Stimulated activated naive B cell treated with anti-CD40 and anti-IgM and Interleukin-4, amounts not matched to agents 10 μg/mL and 1 μg/mL and 100 μg/mL, for 72 hours (primary cell): ENCODE measurements around the gene MUCL3.
"Not testable (repeated sequence)": the region's sequence is repeated elsewhere in the genome, so short reads cannot be mapped to it uniquely, and the experiment has no call there.

ENCODE experiments used
- ATAC-seq, 2 donors: fragments of 150-1000 bp; cut with Tn5 transposase; replicated peaks; 2 replicates each; pipeline ENCODE4 v1.10.0; 2021; ENCODE audit warnings: moderate library complexity in 1 of 2
- DNase-seq: peaks from one replicate; pipeline ENCODE4 v3.0.0; 2021
- H3K27ac Mint-ChIP-seq: one replicate; pipeline ENCODE4 v1.8.0; 2022; ENCODE audit warnings: mild to moderate bottlenecking, mixed read lengths
- H3K27me3 Mint-ChIP-seq, 2 donors: one replicate each; pipeline ENCODE4 v1.8.0; 2022; ENCODE audit warnings: mixed read lengths in 2 of 2
- H3K36me3 Mint-ChIP-seq, 2 donors: one replicate each; pipeline ENCODE4 v1.8.0; 2022; ENCODE audit warnings: mixed read lengths in 2 of 2, mild to moderate bottlenecking in 1 of 2
- H3K4me1 Mint-ChIP-seq, 2 donors: one replicate each; pipeline ENCODE4 v1.8.0; 2022; ENCODE audit warnings: mixed read lengths in 2 of 2, mild to moderate bottlenecking in 1 of 2
- H3K4me3 Mint-ChIP-seq, 2 donors: one replicate each; pipeline ENCODE4 v1.8.0; 2022; ENCODE audit warnings: mild to moderate bottlenecking in 2 of 2, mixed read lengths in 2 of 2, moderate library complexity in 1 of 2
- H3K9me3 Mint-ChIP-seq, 2 donors: one replicate each; pipeline ENCODE4 v1.8.0; 2022; ENCODE audit warnings: mixed read lengths in 2 of 2, mild to moderate bottlenecking in 1 of 2

MUCL3 gene

GRCh38 chr6:30902709-30903108, 38.1 kb upstream of the MUCL3 start:
- ATAC-seq = peak; percentile 31 to 46
- no peak for DNase-seq
- Mint-ChIP-seq H3K9me3 (no peaks in the 10 kb centered on the region), H3K27ac (peak overlapping the region; percentile 2), H3K27me3 (no peaks in the 10 kb centered on the region), H3K4me1 (peaks cover 11 to 15% of the 10 kb centered on the region in 2 donors), H3K4me3 (peak overlapping the region; percentile 1 to 11), H3K36me3 (peaks cover 13 to 18% of the 10 kb centered on the region in 2 donors)

GRCh38 chr6:30903236-30903635, 37.5 kb upstream of the MUCL3 start:
- Mint-ChIP-seq H3K9me3 (no peaks in the 10 kb centered on the region), H3K4me1 (peaks cover 13 to 19% of the 10 kb centered on the region in 2 donors), H3K27ac (peak overlapping the region; percentile 2), H3K27me3 (no peaks in the 10 kb centered on the region), H3K4me3 (no peak overlapping the region), H3K36me3 (peaks cover 13 to 15% of the 10 kb centered on the region in 2 donors)
- ATAC-seq (peak; percentile 31 to 37), DNase-seq (no peak)

DNA sequence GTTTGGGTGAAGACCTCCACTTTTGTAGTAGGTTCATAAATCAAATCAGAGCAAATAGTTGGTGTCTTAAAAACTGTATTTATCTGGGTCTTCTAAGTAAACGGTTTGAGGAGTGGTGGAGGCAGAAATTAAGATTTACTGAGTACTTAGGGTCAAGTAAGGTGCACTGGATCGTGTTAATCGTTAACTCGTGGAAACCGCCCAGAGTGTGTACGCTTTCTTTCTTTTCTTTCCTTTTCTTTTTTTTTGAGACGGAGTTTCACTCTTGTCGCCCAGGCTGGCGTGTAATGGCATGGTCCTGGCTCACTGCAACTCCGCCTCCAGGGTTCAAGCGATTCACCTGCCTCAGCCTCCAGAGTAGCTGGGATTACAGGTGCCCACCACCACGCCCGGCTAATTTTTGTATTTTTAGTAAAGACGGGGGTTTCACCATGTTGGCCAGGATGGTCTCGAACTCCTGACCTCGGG, 33.4 kb upstream of the MUCL3 start:
- peaks cover 18 to 19% of the 10 kb centered on the region in 2 donors for H3K36me3 Mint-ChIP-seq
- ATAC-seq, DNase-seq, H3K27me3 Mint-ChIP-seq, H3K9me3 Mint-ChIP-seq: not testable (repeated sequence)
- peaks cover 22 to 37% of the 10 kb centered on the region in 2 donors for H3K4me1 Mint-ChIP-seq
- peak overlapping the region; percentile 88 for H3K27ac Mint-ChIP-seq
- H3K4me3 Mint-ChIP-seq = peak overlapping the region; percentile 85 to 90

DNA sequence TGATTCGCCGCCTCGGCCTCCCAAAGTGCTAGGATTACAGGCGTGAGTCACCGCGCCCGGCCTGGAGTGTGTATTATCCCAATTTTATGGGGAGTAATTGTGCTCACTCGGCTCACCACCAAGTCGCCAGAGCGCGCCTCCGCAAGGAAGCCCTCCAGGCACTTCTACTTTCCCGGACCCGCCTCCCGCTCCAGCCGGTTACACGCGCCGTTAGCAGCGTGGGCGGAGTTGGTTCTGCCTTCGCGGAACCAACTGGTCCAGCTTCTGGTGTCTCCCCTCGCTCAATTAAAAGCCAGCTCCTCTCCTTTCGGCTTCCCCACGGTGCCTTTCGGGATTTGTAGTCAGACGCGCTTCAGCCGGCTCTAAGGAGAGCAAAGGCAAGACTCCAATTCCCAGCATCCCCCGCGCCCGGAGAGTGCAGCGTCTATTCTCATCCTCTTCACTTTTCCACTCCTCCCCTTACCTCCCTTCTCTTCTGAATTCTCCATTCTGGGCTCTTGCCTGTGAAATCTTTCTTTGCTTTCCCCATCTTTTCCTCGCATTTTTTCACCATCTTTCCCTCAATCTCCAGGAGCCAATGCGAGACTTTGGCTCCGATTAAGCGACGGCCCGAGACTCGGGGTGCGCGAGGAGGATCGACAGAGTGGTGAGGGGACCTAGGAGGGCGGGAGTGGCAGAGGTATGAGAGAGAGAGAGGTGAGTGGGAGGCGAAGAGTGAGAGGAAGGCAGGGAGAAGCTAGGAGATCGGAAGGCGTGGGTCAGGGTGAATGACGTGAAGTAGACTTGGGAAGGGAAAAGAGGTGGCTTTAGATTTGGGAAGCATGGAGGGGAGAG, 32.8 kb upstream of the MUCL3 start, which contains the start of gene GTF2H4:
Gene GTF2H4, plus strand, starts transcription at position 450 of the 834 bp plus-strand sequence.
- peaks cover 17 to 35% of the 10 kb centered on the region in 2 donors for H3K4me1 Mint-ChIP-seq
- ATAC-seq (peak; percentile 98 to 99), DNase-seq (peak; percentile 94)
- no peaks in the 10 kb centered on the region for H3K9me3 Mint-ChIP-seq
- peaks cover 20 to 22% of the 10 kb centered on the region in 2 donors for H3K36me3 Mint-ChIP-seq
- H3K27ac Mint-ChIP-seq = peak within 1 kb of the TSS; percentile 88
- H3K27me3 Mint-ChIP-seq = no peaks in the 10 kb centered on the region
- peak within 1 kb of the TSS; percentile 85 to 90 for H3K4me3 Mint-ChIP-seq

GRCh38 chr6:30908700-30909099, 32.1 kb upstream of the MUCL3 start:
- no peak for DNase-seq
- H3K27me3 Mint-ChIP-seq = no peaks in the 10 kb centered on the region
- H3K36me3 Mint-ChIP-seq = peaks cover 24 to 27% of the 10 kb centered on the region in 2 donors
- H3K4me1 Mint-ChIP-seq = peaks cover 21 to 40% of the 10 kb centered on the region in 2 donors
- peak overlapping the region; percentile 88 for H3K27ac Mint-ChIP-seq
- peak overlapping the region; percentile 85 to 90 for H3K4me3 Mint-ChIP-seq
- no peaks in the 10 kb centered on the region for H3K9me3 Mint-ChIP-seq
- no peak for ATAC-seq

GRCh38 chr6:30910473-30910872, 30.3 kb upstream of the MUCL3 start:
- H3K27me3 Mint-ChIP-seq, H3K9me3 Mint-ChIP-seq, H3K27ac Mint-ChIP-seq, H3K4me3 Mint-ChIP-seq, DNase-seq, ATAC-seq: not testable (repeated sequence)
- peaks cover 24 to 27% of the 10 kb centered on the region in 2 donors for H3K36me3 Mint-ChIP-seq
- H3K4me1 Mint-ChIP-seq = peaks cover 32 to 56% of the 10 kb centered on the region in 2 donors

- no peak for DNase-seq
- H3K4me1 Mint-ChIP-seq = peaks cover 39 to 80% of the 10 kb centered on the region in 2 donors
- H3K27ac Mint-ChIP-seq = peak overlapping the region; percentile 49
- no peaks in the 10 kb centered on the region for H3K9me3 Mint-ChIP-seq
- H3K36me3 Mint-ChIP-seq = peaks cover 44 to 49% of the 10 kb centered on the region in 2 donors
- H3K27me3 Mint-ChIP-seq = no peaks in the 10 kb centered on the region
- peak overlapping the region; percentile 90 to 98 for H3K4me3 Mint-ChIP-seq
- no peak for ATAC-seq
Observed at GRCh38 chr6:30912746-30913520, 27.8 kb upstream of the MUCL3 start.

GRCh38 chr6:30913721-30914075, 27.1 kb upstream of the MUCL3 start:
- H3K27me3 Mint-ChIP-seq = no peaks in the 10 kb centered on the region
- peak overlapping the region; percentile 90 to 98 for H3K4me3 Mint-ChIP-seq
- DNase-seq (no peak), ATAC-seq (no peak)
- H3K36me3 Mint-ChIP-seq = peaks cover 48 to 55% of the 10 kb centered on the region in 2 donors
- H3K9me3 Mint-ChIP-seq = no peaks in the 10 kb centered on the region
- peak overlapping the region; percentile 93 for H3K27ac Mint-ChIP-seq
- H3K4me1 Mint-ChIP-seq = peaks cover 33 to 73% of the 10 kb centered on the region in 2 donors

- H3K36me3 Mint-ChIP-seq = peaks cover 48 to 59% of the 10 kb centered on the region in 2 donors
Observed at GRCh38 chr6:30914076-30914853, 26.5 kb upstream of the MUCL3 start, which contains the start of gene VARS2. Gene VARS2 (plus strand): TSS chr6:30914238. CDS start chr6:30914837, 599 bp downstream.

GRCh38 chr6:30914854-30915590, 25.8 kb upstream of the MUCL3 start:
- Mint-ChIP-seq H3K4me1 (peaks cover 28 to 64% of the 10 kb centered on the region in 2 donors), H3K36me3 (peaks cover 47 to 64% of the 10 kb centered on the region in 2 donors), H3K27me3 (no peaks in the 10 kb centered on the region), H3K9me3 (no peaks in the 10 kb centered on the region), H3K27ac (peak overlapping the region; percentile 93), H3K4me3 (peak overlapping the region; percentile 90 to 98)
- no peak for DNase-seq
- ATAC-seq = peak in 1 of 2 donors; percentile 3

More at GRCh38 chr6:30914076-30914853, 26.5 kb upstream of the MUCL3 start, which contains the start of gene VARS2:
- Mint-ChIP-seq H3K9me3 (no peaks in the 10 kb centered on the region), H3K4me3 (peak within 1 kb of the TSS; percentile 90 to 98), H3K27ac (peak within 1 kb of the TSS; percentile 93), H3K4me1 (peaks cover 28 to 67% of the 10 kb centered on the region in 2 donors), H3K27me3 (no peaks in the 10 kb centered on the region)
- DNase-seq (peak; percentile 88), ATAC-seq (peak; percentile 96 to 97)

DNA sequence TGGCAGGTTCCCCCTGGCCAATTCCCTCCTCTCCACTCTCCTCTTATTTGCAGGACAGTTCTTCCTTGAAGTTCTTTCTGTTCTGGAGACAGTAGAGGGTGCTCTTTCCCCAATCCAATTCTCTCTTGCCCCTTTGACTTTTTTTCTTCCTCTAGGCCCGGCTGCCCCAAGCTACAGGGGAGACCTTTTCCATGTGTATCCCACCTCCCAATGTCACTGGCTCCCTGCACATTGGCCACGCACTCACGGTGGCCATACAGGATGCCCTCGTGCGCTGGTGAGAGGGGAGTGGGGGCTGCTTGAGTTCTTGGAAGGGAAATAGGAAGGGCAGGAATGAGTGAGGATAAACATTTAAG, 25.2 kb upstream of the MUCL3 start:
- no peak for ATAC-seq
- Mint-ChIP-seq H3K4me3 (peak overlapping the region; percentile 90 to 98), H3K36me3 (peaks cover 52 to 70% of the 10 kb centered on the region in 2 donors), H3K4me1 (peaks cover 28 to 62% of the 10 kb centered on the region in 2 donors), H3K9me3 (no peaks in the 10 kb centered on the region), H3K27me3 (no peaks in the 10 kb centered on the region), H3K27ac (no peak overlapping the region)
- DNase-seq = no peak

GRCh38 chr6:30917041-30917440, 23.7 kb upstream of the MUCL3 start:
- Mint-ChIP-seq H3K27me3 (no peaks in the 10 kb centered on the region), H3K36me3 (peaks cover 52 to 68% of the 10 kb centered on the region in 2 donors), H3K4me1 (peaks cover 28 to 60% of the 10 kb centered on the region in 2 donors), H3K4me3 (no peak overlapping the region), H3K9me3 (no peaks in the 10 kb centered on the region), H3K27ac (no peak overlapping the region)
- ATAC-seq (no peak), DNase-seq (no peak)

DNA sequence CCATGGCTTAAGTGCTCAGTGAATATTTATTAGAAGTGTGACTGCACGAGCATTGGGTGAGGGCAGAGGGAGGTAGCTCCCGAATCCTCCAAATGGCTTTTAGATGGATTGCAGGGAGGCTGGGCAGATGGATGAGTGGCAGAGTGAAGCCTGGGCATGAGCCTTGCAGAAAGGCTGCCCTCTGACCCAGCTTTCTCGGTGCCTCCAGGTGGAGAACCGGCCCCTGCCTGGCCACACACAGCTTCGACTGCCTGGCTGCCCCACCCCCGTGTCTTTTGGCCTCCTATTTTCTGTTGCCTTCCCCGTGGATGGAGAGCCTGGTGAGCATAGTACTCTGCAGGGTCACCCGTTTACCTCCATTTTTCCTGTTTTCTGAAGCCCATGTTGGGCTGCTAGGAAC, 23.3 kb upstream of the MUCL3 start:
- no peaks in the 10 kb centered on the region for H3K9me3 Mint-ChIP-seq
- H3K27ac Mint-ChIP-seq = no peak overlapping the region
- no peaks in the 10 kb centered on the region for H3K27me3 Mint-ChIP-seq

More for the DNA sequence above, 23.3 kb upstream of the MUCL3 start:
- ATAC-seq = no peak
- Mint-ChIP-seq H3K4me3 (no peak overlapping the region), H3K36me3 (peaks cover 57 to 68% of the 10 kb centered on the region in 2 donors), H3K4me1 (peaks cover 25 to 58% of the 10 kb centered on the region in 2 donors)
- no peak for DNase-seq
